WTC11 (cell line): ENCODE data around the gene AP2M1. TPM values are rescaled to one million over a fixed set of nuclear protein-coding genes. Genes with fewer than 3 reads are reported as not detected.

Experiments
- ATAC-seq: fragments of 200-7000 bp; cut with Tn5 transposase; 2 replicates; pipeline ENCODE4 v1.10.0; 2021; ENCODE audit warnings: mild to moderate bottlenecking, moderate library complexity
- CTCF ChIA-PET: fragments of 300-600 bp; sonication (Branson Sonifier 250); formaldehyde crosslinking; loops from one replicate; lab custom pipeline; 2021; ENCODE audit warnings: antibody characterized with exemption; lab: Charles Lee
- POLR2A ChIA-PET: fragments of 350-600 bp; sonication (Branson Sonifier 250); formaldehyde crosslinking; loops from one replicate; lab custom pipeline; 2021; ENCODE audit warnings: antibody characterized with exemption; lab: Charles Lee
- DNase-seq: peaks from one replicate; pipeline ENCODE4 v3.0.0; 2021; ENCODE audit warnings: low spot score
- H3K27ac Mint-ChIP-seq: 2 replicates; pipeline ENCODE4 v1.8.0; 2021; ENCODE audit warnings: mixed read lengths
- H3K27me3 Mint-ChIP-seq: 2 replicates; pipeline ENCODE4 v1.8.0; 2021; ENCODE audit warnings: low read depth, mild to moderate bottlenecking, moderate library complexity, mixed read lengths
- H3K36me3 Mint-ChIP-seq: 2 replicates; pipeline ENCODE4 v1.8.0; 2021; ENCODE audit warnings: mixed read lengths
- H3K4me1 Mint-ChIP-seq: 2 replicates; pipeline ENCODE4 v1.8.0; 2022; ENCODE audit warnings: mixed read lengths
- H3K4me3 Mint-ChIP-seq: 2 replicates; pipeline ENCODE4 v1.8.0; 2021; ENCODE audit warnings: mild to moderate bottlenecking, moderate library complexity, mixed read lengths
- H3K9me3 Mint-ChIP-seq: 2 replicates; pipeline ENCODE4 v1.8.0; 2021; ENCODE audit warnings: mixed read lengths
- ATF1 ChIP-seq: sonication (generic); formaldehyde crosslinking; IDR thresholded peaks from 2 replicates; pipeline ENCODE4 v1.8.1; 2023; ENCODE audit warnings: mild to moderate bottlenecking, moderate library complexity, missing genetic modification reagents
- GRHL2 ChIP-seq: fragments of 250-450 bp; sonication (Bioruptor Pico); IDR thresholded peaks from 2 replicates; pipeline ENCODE4 v1.8.0; 2022; ENCODE audit warnings: mild to moderate bottlenecking, moderate library complexity; ENCODE audit not compliant: insufficient replicate concordance, severe bottlenecking
- NFATC4 ChIP-seq: fragments of 250-450 bp; sonication (Bioruptor Pico); IDR thresholded peaks from 2 replicates; pipeline ENCODE4 v1.9.0; 2021; ENCODE audit warnings: mild to moderate bottlenecking
- NFYB ChIP-seq: sonication (generic); formaldehyde crosslinking; conservative IDR thresholded peaks from 2 replicates; pipeline ENCODE4 v1.8.0; 2022; ENCODE audit warnings: low read depth, missing genetic modification reagents
- SMAD3 ChIP-seq: sonication (generic); formaldehyde crosslinking; IDR thresholded peaks from 2 replicates; pipeline ENCODE4 v1.8.0; 2022; ENCODE audit warnings: missing genetic modification reagents, mild to moderate bottlenecking, borderline replicate concordance
- TEAD1 ChIP-seq: sonication (generic); formaldehyde crosslinking; IDR thresholded peaks from 2 replicates; pipeline ENCODE4 v1.8.0; 2022; ENCODE audit warnings: mild to moderate bottlenecking, missing genetic modification reagents
- ZBTB21 ChIP-seq: sonication (generic); formaldehyde crosslinking; IDR thresholded peaks from 2 replicates; pipeline ENCODE4 v1.8.1; 2023; ENCODE audit warnings: mild to moderate bottlenecking, missing genetic modification reagents, borderline replicate concordance
- ZNF121 ChIP-seq: sonication (generic); formaldehyde crosslinking; IDR thresholded peaks from 2 replicates; pipeline ENCODE4 v1.8.0; 2023; ENCODE audit warnings: missing genetic modification reagents
- ZNF138 ChIP-seq: sonication (generic); formaldehyde crosslinking; conservative IDR thresholded peaks from 2 replicates; pipeline ENCODE4 v1.8.1; 2022; ENCODE audit warnings: mild to moderate bottlenecking, moderate library complexity, missing genetic modification reagents
- ZNF219 ChIP-seq: sonication (generic); formaldehyde crosslinking; IDR thresholded peaks from 2 replicates; pipeline ENCODE4 v1.8.0; 2023; ENCODE audit warnings: missing genetic modification reagents, mild to moderate bottlenecking, borderline replicate concordance
- ZNF232 ChIP-seq: sonication (generic); formaldehyde crosslinking; IDR thresholded peaks from 2 replicates; pipeline ENCODE4 v1.8.0; 2022; ENCODE audit warnings: mild to moderate bottlenecking, missing genetic modification reagents
- ZNF416 ChIP-seq: fragments of 250-450 bp; sonication (Bioruptor Pico); IDR thresholded peaks from 2 replicates; pipeline ENCODE4 v1.9.0; 2021; ENCODE audit warnings: mild to moderate bottlenecking, inconsistent platforms
- total RNA-seq: library from RNA; stranded (reverse); gene quantifications from 3 replicates; pipeline ENCODE4 v1.2.3, GENCODE V29; 2021
- TF ChIP-seq, protein P1 (sequence below): sonication (generic); formaldehyde crosslinking; IDR thresholded peaks from 2 replicates; pipeline ENCODE4 v1.8.1; 2022; ENCODE audit warnings: low read depth, missing genetic modification reagents, borderline replicate concordance
- TF ChIP-seq, protein P2 (sequence below): sonication (generic); formaldehyde crosslinking; IDR thresholded peaks from 2 replicates; pipeline ENCODE4 v1.8.1; 2022; ENCODE audit warnings: mild to moderate bottlenecking, moderate library complexity, missing genetic modification reagents
- TF ChIP-seq, protein P3 (sequence below): sonication (generic); formaldehyde crosslinking; IDR thresholded peaks from 2 replicates; pipeline ENCODE4 v1.8.1; 2023; ENCODE audit warnings: mild to moderate bottlenecking, missing genetic modification reagents, moderate library complexity
- TF ChIP-seq, protein P4 (sequence below): sonication (generic); formaldehyde crosslinking; IDR thresholded peaks from 2 replicates; pipeline ENCODE4 v1.8.1; 2022; ENCODE audit warnings: mild to moderate bottlenecking, missing genetic modification reagents, moderate library complexity, borderline replicate concordance
- TF ChIP-seq, protein P5 (sequence below): fragments of 250-450 bp; sonication (Bioruptor Pico); conservative IDR thresholded peaks from 2 replicates; pipeline ENCODE4 v1.9.0; 2021; ENCODE audit warnings: mild to moderate bottlenecking
- TF ChIP-seq, protein P6 (sequence below): fragments of 200-600 bp; IDR thresholded peaks from 2 replicates; pipeline ENCODE4 v1.8.0; 2022; ENCODE audit warnings: antibody characterized with exemption
- TF ChIP-seq, protein P7 (sequence below): sonication (generic); formaldehyde crosslinking; conservative IDR thresholded peaks from 2 replicates; pipeline ENCODE4 v1.8.1; 2022; ENCODE audit warnings: mild to moderate bottlenecking, missing genetic modification reagents
- TF ChIP-seq, protein P8 (sequence below): sonication (generic); formaldehyde crosslinking; IDR thresholded peaks from 2 replicates; pipeline ENCODE4 v1.8.1; 2023; ENCODE audit warnings: mild to moderate bottlenecking, moderate library complexity, missing genetic modification reagents
- TF ChIP-seq, protein P9 (sequence below): sonication (generic); formaldehyde crosslinking; IDR thresholded peaks from 2 replicates; pipeline ENCODE4 v1.8.0; 2023; ENCODE audit warnings: missing genetic modification reagents, mild to moderate bottlenecking, borderline replicate concordance

AP2M1 gene
- total RNA-seq, 1 experiment from 2014 or later, result 399 TPM

DNA sequence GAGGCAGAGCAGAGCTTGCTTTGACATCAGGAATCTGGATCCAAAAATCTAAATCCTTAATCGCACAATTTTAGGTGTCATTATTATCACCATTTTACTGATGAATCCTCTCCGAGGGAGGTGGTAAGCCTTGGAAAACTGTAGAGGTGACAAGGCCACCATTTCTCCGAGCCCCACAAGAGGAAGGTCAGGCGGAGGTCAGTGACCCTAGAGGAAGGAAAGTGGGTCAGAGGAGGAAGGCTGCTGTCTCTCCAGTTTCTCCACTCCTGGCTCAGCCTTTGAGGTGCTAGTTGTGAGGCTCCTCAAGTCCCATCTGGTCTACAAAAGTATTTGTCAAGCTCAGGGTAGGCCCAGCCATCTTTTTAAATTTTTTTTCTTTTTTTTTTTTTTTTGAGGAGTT, 16.3 kb upstream of the AP2M1 start (continued):
- TF ChIP-seq ZBTB21 (no peak), NFYB (no peak)
- TF ChIP-seq, protein P1, sequence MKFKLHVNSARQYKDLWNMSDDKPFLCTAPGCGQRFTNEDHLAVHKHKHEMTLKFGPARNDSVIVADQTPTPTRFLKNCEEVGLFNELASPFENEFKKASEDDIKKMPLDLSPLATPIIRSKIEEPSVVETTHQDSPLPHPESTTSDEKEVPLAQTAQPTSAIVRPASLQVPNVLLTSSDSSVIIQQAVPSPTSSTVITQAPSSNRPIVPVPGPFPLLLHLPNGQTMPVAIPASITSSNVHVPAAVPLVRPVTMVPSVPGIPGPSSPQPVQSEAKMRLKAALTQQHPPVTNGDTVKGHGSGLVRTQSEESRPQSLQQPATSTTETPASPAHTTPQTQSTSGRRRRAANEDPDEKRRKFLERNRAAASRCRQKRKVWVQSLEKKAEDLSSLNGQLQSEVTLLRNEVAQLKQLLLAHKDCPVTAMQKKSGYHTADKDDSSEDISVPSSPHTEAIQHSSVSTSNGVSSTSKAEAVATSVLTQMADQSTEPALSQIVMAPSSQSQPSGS (CRISPR knock-in tag), result no peak
- TF ChIP-seq, protein P2, sequence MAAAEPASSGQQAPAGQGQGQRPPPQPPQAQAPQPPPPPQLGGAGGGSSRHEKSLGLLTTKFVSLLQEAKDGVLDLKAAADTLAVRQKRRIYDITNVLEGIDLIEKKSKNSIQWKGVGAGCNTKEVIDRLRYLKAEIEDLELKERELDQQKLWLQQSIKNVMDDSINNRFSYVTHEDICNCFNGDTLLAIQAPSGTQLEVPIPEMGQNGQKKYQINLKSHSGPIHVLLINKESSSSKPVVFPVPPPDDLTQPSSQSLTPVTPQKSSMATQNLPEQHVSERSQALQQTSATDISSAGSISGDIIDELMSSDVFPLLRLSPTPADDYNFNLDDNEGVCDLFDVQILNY (CRISPR knock-in tag), result no peak

DNA sequence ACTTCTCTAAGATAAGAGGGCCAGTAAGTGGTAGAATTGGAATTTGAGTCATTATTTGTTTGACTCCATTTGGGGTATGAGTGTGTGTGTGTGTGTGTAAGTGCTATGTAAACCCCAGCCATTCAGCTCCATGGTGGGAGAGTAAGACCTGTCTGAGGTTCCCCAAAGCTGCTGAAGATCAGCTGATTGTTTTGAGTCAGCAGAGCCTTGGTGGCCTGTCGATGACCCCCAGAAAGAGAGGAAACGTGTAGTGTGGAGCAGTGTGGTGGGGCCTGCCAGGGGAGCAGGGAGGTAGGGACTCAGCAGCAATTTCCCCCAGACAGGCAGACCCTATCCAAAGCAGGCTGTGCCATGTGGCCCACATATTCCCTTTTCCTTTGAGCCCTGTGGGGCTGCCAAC, 14.2 kb upstream of the AP2M1 start:
- Mint-ChIP-seq H3K27me3 (no peaks in the 10 kb centered on the region), H3K4me3 (no peak overlapping the region), H3K27ac (peak overlapping the region; percentile 8), H3K36me3 (peaks cover 12% of the 10 kb centered on the region), H3K9me3 (no peaks in the 10 kb centered on the region), H3K4me1 (peaks cover 12% of the 10 kb centered on the region)
- ATAC-seq, result no peak
- no peak for DNase-seq
- POLR2A ChIA-PET, result no interaction called here
- CTCF ChIA-PET, result no interaction called here
- TF ChIP-seq, protein P3, sequence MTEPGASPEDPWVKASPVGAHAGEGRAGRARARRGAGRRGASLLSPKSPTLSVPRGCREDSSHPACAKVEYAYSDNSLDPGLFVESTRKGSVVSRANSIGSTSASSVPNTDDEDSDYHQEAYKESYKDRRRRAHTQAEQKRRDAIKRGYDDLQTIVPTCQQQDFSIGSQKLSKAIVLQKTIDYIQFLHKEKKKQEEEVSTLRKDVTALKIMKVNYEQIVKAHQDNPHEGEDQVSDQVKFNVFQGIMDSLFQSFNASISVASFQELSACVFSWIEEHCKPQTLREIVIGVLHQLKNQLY (CRISPR knock-in tag), result no peak
- TF ChIP-seq, protein P4, sequence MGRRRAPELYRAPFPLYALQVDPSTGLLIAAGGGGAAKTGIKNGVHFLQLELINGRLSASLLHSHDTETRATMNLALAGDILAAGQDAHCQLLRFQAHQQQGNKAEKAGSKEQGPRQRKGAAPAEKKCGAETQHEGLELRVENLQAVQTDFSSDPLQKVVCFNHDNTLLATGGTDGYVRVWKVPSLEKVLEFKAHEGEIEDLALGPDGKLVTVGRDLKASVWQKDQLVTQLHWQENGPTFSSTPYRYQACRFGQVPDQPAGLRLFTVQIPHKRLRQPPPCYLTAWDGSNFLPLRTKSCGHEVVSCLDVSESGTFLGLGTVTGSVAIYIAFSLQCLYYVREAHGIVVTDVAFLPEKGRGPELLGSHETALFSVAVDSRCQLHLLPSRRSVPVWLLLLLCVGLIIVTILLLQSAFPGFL, result no peak
- TF ChIP-seq, protein P5, sequence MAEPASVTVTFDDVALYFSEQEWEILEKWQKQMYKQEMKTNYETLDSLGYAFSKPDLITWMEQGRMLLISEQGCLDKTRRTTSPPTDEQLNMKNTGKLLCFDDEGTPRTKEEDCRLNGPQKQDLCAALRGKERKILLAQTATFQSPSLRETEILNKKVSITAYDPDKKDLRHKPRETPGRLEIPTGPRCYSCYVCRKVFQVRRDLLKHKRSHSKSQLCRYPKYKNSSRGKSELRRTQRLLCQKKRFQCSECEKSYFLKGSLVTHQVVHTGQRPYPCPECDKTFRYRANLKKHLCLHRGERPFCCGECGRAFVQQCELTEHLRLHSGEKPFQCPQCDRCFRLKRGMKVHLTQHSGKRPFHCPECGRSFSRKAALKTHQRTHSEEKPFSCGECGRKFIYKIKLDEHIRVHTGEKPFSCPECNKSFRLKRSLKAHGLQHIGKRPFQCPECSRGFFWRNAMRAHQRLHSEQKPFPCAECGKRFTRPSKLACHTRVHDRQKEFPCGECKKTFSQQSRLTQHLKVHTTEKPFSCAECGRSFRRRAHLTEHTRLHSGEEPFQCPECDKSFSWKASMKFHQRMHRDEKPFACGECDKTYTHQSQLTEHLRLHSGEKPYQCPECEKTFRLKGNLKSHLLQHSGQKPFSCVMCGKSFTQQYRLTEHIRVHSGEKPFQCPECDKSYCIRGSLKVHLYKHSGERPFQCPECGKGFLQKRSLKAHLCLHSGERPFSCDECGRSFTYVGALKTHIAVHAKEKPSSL (CRISPR knock-in tag), result no peak
- TF ChIP-seq NFYB, result no peak
- TF ChIP-seq, protein P6, sequence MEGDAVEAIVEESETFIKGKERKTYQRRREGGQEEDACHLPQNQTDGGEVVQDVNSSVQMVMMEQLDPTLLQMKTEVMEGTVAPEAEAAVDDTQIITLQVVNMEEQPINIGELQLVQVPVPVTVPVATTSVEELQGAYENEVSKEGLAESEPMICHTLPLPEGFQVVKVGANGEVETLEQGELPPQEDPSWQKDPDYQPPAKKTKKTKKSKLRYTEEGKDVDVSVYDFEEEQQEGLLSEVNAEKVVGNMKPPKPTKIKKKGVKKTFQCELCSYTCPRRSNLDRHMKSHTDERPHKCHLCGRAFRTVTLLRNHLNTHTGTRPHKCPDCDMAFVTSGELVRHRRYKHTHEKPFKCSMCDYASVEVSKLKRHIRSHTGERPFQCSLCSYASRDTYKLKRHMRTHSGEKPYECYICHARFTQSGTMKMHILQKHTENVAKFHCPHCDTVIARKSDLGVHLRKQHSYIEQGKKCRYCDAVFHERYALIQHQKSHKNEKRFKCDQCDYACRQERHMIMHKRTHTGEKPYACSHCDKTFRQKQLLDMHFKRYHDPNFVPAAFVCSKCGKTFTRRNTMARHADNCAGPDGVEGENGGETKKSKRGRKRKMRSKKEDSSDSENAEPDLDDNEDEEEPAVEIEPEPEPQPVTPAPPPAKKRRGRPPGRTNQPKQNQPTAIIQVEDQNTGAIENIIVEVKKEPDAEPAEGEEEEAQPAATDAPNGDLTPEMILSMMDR, result no peak
- no peak for TF ChIP-seq ZNF232 (CRISPR knock-in tag)
- TF ChIP-seq, protein P7, sequence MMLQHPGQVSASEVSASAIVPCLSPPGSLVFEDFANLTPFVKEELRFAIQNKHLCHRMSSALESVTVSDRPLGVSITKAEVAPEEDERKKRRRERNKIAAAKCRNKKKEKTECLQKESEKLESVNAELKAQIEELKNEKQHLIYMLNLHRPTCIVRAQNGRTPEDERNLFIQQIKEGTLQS (CRISPR knock-in tag), result no peak
- no peak for TF ChIP-seq SMAD3 (CRISPR knock-in tag)
- no peak for TF ChIP-seq GRHL2
- TF ChIP-seq, protein P8, sequence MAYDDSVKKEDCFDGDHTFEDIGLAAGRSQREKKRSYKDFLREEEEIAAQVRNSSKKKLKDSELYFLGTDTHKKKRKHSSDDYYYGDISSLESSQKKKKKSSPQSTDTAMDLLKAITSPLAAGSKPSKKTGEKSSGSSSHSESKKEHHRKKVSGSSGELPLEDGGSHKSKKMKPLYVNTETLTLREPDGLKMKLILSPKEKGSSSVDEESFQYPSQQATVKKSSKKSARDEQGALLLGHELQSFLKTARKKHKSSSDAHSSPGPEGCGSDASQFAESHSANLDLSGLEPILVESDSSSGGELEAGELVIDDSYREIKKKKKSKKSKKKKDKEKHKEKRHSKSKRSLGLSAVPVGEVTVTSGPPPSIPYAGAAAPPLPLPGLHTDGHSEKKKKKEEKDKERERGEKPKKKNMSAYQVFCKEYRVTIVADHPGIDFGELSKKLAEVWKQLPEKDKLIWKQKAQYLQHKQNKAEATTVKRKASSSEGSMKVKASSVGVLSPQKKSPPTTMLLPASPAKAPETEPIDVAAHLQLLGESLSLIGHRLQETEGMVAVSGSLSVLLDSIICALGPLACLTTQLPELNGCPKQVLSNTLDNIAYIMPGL (CRISPR knock-in tag), result no peak
- no peak for TF ChIP-seq TEAD1 (CRISPR knock-in tag)
- no peak for TF ChIP-seq ATF1 (CRISPR knock-in tag)
- TF ChIP-seq ZNF138 (CRISPR knock-in tag), result no peak
- TF ChIP-seq ZNF121, result no peak
- no peak for TF ChIP-seq NFATC4 (CRISPR knock-in tag)
- TF ChIP-seq ZNF219 (CRISPR knock-in tag), result no peak
- TF ChIP-seq ZNF416 (CRISPR knock-in tag), result no peak
- TF ChIP-seq, protein P9, sequence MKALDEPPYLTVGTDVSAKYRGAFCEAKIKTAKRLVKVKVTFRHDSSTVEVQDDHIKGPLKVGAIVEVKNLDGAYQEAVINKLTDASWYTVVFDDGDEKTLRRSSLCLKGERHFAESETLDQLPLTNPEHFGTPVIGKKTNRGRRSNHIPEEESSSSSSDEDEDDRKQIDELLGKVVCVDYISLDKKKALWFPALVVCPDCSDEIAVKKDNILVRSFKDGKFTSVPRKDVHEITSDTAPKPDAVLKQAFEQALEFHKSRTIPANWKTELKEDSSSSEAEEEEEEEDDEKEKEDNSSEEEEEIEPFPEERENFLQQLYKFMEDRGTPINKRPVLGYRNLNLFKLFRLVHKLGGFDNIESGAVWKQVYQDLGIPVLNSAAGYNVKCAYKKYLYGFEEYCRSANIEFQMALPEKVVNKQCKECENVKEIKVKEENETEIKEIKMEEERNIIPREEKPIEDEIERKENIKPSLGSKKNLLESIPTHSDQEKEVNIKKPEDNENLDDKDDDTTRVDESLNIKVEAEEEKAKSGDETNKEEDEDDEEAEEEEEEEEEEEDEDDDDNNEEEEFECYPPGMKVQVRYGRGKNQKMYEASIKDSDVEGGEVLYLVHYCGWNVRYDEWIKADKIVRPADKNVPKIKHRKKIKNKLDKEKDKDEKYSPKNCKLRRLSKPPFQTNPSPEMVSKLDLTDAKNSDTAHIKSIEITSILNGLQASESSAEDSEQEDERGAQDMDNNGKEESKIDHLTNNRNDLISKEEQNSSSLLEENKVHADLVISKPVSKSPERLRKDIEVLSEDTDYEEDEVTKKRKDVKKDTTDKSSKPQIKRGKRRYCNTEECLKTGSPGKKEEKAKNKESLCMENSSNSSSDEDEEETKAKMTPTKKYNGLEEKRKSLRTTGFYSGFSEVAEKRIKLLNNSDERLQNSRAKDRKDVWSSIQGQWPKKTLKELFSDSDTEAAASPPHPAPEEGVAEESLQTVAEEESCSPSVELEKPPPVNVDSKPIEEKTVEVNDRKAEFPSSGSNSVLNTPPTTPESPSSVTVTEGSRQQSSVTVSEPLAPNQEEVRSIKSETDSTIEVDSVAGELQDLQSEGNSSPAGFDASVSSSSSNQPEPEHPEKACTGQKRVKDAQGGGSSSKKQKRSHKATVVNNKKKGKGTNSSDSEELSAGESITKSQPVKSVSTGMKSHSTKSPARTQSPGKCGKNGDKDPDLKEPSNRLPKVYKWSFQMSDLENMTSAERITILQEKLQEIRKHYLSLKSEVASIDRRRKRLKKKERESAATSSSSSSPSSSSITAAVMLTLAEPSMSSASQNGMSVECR (CRISPR knock-in tag), result no peak
